Stimulated activated naive CD4-positive, alpha-beta T cell treated with Interleukin-2 at 50 U/mL for 16 hours (primary cell): ENCODE data around the gene RTN1.

Experiments used
- DNase-seq: peaks from one replicate; lab custom pipeline; 2025; lab: John Stamatoyannopoulos, UW

Gene RTN1, protein sequence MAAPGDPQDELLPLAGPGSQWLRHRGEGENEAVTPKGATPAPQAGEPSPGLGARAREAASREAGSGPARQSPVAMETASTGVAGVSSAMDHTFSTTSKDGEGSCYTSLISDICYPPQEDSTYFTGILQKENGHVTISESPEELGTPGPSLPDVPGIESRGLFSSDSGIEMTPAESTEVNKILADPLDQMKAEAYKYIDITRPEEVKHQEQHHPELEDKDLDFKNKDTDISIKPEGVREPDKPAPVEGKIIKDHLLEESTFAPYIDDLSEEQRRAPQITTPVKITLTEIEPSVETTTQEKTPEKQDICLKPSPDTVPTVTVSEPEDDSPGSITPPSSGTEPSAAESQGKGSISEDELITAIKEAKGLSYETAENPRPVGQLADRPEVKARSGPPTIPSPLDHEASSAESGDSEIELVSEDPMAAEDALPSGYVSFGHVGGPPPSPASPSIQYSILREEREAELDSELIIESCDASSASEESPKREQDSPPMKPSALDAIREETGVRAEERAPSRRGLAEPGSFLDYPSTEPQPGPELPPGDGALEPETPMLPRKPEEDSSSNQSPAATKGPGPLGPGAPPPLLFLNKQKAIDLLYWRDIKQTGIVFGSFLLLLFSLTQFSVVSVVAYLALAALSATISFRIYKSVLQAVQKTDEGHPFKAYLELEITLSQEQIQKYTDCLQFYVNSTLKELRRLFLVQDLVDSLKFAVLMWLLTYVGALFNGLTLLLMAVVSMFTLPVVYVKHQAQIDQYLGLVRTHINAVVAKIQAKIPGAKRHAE

DNA sequence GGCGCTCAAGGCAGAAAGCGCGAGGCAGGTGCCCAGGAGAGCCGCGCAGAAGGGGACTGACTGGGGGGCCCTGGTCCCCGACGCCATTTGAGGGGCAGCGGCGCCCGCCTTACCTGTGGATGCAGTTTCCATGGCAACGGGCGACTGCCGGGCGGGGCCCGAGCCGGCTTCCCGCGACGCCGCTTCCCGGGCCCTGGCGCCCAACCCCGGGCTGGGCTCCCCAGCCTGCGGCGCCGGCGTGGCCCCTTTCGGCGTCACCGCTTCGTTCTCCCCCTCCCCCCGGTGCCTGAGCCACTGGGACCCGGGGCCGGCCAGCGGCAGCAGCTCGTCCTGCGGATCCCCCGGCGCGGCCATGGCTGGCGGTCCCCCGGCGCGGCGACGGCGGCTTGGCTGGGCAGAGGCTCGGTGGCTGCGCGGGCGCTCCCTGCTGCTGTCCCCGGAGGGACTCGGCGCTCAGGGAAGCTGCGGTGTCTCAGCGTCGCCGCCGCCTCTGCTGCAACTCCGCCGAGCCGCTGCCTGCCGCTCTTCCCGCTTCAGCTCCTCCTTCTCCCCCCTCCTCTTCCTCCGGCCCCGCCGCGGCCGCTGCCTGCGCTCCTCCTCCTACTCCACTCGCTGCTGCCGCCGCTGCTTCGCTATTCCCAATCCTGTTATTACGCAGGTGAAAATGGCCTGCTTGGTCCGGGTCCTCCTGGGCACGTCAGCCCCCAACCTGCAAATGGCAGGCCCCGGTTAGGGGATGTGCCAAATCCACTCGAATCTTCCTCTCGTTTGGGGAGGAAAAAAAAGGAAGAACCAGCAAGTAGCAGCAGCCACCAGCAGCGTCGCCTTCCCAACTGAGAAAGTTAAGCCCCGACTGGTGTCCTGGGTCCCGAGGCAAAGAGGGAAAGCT, at the start of gene RTN1:
Gene RTN1 (minus strand): TSS at position 500 of the 889 bp plus-strand sequence. CDS start 146 bp downstream, at position 354.
- DNase-seq: no peak

DNA sequence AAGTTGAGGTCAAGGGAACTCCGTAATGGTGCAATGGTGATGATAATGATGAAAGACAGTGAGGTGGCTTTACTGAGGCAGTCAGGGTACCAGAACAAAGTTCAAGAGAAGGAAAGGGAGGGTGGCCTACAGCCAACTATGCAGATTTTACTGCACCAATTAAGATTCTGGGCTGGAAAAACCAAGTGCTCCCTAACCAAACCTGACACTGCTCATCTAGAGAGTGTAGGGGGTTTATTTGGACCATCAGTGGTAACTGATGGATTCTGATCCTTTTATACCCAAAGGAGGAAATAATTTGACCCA, 49.8 kb upstream of the RTN1 start:
- no peak for DNase-seq

DNA sequence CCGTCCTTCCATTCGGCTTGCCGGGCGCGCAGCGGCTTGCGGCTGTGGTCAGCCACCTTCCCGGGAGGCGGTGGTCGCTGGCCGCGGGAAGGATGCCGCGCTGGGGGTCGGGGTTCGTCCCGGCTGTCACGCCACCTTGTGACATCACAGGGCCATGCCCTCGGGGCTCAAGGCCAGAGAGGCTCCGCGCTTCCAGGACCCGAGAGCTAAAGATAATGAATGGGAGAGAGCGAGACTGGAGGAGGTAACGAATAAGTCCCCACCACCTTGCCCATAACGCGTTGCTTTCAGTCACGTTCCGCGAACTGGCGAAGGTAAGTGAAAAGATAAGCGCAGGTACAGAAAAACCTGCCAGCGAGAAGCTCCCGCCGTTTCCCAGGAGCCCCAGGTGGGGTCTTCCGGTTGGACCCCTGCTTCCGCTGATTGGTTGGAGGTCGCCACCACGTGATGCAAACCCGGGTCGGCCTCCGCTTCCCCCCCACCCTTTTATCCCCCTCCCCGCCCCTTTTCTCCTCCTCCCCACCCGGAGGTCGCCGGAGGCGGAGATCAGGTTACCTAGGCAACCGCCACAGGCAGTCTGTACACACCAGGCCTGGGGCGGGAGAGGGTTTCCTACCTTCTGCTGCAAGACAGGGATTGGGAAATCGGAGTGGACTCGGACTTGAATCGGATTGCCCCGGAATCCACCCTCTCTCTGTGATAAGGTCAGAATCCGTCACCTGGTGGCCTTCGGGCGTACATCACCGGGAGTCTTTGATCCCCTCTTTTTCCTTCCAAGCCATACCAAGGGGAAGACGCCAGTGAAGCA, 49.2 kb upstream of the RTN1 start, which contains the start of gene LRRC9:
Gene LRRC9 (plus strand): TSS at position 575 of the 808 bp plus-strand sequence.
- no peak for DNase-seq

DNA sequence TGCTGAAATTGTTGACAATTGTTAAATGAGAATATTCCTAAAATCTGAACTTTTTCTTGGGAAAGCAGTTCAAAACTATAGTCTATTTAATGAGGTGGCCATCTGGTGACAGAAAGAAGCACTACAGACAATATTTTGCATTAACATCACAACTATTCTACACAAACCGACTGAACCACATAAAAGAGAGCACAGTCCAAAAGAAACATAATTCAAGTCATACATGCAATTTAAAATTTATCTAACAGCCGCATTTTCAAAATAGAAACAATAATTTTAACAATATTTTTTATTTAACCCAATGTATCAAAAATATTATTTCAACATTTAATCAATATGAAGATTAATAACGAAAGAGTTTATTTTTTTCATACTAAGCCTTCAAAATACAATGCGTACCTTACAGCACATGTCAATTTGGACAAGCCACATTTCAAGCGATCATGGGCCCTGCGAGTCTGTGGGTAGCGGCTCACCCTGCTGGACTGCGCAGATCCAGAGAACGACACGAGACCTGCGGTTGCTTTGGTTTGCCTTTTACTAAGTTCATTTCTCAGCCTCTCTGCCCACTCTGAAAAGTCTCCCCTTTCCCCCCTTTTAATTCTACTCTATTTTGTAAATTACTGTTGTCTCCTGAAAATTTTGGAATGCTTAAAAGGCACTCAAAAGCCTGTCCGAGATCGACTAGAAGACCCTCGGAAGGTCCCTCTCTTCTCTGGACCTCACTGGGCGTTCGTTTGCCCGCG, 48.4 kb upstream of the RTN1 start:
- no peak for DNase-seq

DNA sequence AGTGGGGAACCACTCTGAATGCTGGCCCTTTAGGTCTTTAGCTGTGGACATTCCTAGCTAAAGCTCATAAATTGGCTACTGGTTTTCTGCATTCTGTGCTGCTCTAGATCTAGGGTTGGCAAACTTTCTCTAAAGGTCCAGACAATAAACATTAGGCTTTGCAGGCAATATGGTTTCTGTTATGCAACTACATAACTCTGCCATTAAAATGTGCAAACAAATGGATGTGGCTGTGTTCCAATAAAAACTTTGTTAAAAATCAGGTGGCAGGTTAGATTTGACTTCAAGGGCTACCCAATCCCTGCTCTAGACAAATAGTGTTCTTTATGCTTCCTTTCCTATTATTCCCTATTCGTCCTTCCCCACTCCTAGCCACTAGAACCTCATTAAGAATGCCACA, 42.6 kb upstream of the RTN1 start:
- DNase-seq: no peak

DNA sequence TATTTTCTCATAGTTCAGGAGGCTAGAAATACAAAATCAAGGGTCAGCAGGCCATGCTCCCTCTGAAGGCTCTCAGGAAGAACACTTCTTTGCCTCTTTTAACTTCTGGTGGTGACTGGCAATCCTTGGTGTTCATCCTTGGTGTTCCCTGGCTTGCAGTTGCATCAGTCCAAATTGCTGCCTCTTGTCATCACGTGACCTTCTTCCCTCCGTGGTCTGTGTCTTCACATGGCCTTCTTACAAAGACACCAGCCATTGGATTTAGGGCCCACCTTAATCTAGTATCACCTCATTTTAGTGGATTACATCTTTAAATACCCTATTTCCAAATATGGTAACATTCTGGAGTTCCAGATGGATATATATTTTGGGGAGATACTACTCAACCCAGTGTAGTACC, 41.9 kb upstream of the RTN1 start:
- DNase-seq: no peak

DNA sequence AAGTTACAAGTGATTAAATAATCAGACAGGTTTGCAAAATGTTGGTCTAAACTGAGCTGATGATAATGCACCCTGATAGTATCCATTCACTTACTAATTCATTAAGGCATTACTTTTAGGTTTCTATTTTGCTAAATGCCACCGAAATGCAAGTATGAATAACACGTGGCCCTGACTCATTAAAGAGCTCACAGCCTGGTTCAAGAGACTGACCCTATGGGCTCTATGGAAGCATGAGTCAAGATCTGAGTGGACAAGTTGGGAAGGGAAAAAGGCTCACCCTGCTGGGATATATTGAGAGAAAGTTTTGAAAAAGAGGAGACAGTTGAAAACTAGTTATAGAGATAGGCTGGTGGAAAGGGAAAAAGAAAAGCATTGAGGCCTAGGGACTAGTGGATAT, 34.6 kb upstream of the RTN1 start:
- no peak for DNase-seq

DNA sequence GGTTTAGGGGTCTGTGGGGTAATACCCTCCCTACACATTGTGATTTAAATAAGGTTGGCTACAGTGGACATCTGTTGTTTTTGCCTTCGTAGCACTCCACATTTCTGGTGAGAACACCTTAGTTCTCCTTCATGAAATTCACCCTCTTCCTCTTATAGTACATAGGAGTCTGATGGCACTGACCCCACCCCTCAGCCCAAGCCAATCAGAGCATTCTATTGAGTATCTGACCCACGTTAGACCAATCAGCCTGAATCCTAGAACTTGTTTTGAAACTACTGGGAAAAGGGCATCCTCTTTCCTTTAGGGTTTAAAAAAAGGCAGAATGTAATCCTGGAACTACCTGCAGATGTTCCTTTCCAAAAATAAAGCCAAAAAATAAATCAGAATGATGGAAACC, 33.6 kb upstream of the RTN1 start:
- no peak for DNase-seq

DNA sequence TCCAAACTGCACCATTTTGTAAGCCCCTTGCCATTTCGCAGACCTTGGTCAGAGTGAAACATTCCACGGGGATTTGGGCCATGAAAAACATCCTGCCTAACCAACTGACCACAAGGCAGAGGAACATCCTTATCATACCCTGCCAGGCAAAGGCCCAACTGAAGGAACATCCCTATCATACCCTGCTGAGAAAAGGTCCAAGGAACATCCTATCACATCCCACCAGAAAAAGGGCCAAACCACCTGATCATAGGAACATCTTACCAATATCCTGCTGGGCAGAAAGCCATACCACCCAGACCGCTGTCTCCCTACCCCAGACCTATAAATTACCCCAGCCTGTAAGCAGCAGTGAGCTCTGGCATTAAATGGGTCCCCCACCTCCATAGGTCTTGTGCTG, 30.0 kb upstream of the RTN1 start:
- DNase-seq: no peak

DNA sequence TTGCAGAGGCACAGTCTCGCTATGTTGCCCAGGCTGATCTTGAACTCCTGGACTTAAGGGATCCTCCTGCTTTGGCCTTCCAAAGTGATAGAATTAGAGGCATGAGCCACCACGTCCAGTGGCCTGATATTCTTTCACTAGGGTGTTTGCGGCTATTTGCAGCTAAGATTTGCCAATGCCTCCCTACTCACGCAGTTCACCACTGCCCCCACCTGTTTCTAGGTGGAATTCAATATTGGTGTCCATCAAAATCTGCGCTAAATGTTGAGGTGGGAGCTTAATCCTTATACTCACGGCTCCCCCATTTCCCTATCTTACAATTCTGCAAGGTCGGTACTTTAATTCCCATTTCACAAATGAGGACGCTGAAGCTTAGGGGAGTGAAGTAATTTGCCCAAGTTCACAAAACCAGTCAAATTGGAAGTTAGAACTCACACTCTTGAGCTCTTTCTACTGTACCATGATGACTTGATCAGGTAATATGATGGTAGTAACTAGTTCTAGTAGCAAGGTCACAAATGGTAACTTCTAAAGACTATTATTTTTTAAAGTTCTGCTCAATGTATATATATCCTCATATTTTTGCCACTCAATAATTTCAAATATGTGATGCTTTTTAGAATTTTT, 27.3 kb upstream of the RTN1 start:
- no peak for DNase-seq

DNA sequence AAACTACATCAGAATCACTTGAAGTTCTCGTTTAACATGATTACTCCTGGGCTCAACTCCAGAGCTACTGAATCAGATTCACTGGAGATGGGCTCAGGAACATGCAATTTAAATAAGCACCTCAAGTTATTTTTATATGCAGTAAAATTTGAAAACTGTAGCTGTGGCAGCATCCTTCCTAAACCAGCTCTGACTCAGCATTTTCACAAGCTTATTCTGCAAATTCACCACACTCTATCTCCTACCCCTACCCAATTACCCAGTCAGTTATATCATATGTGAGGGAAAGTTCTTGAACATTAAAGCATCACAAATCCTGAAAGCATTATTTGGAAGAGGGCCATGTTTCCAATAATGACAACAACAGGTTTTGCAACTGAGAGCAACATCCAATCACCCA, 25.1 kb upstream of the RTN1 start:
- no peak for DNase-seq

DNA sequence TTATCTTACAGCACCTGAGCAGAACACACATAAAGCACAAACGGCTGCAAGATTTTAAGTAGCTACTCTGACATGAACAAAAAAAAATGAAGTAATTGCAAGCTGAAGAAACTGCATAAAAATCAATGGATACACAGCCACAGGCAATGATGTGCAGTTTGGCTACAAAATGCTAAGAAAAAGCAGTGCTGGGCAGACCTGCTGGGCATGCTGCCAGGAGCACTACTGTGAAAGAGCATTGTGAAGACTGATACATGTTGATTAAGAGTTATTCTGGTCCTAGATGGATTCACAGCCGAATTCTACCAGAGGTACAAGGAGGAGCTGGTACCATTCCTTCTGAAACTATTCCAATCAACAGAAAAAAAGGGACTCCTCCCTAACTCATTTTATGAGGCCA, 20.1 kb upstream of the RTN1 start:
- no peak for DNase-seq

DNA sequence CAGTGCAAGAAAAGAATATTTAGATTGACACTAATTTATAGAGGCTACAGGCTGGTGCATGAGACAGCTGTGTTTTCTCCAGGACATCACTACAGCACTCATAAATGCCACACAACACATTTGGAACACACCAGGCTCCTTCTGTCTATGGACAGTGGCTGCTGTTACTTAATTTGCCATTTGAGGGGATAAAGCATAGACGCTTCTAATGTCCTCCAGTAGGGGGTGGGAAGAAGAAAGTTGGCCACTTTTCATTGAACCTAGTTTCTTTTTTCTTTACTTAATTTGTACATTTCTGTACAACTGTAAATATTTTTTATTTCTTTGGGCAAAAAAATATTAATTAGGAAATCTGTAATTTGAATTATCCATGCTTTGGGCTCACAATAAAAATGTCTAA, 12.4 kb upstream of the RTN1 start:
- no peak for DNase-seq

DNA sequence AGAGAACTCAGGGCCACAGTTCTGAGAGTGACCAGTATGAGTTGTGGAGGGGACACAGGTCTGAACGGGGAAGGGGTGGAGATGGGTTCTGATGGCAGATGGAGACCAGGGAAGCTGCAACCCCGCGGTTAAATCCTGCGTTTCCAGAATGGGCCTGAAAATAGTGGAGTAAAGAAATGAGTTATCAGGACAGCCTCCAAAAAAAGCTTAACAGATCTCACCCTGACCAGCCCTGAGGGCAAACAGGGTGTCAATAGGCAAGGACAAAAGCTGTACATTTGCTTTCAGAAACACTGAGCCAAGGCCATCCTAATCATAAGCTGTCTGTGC, 555 bp upstream of the RTN1 start:
- no peak for DNase-seq

DNA sequence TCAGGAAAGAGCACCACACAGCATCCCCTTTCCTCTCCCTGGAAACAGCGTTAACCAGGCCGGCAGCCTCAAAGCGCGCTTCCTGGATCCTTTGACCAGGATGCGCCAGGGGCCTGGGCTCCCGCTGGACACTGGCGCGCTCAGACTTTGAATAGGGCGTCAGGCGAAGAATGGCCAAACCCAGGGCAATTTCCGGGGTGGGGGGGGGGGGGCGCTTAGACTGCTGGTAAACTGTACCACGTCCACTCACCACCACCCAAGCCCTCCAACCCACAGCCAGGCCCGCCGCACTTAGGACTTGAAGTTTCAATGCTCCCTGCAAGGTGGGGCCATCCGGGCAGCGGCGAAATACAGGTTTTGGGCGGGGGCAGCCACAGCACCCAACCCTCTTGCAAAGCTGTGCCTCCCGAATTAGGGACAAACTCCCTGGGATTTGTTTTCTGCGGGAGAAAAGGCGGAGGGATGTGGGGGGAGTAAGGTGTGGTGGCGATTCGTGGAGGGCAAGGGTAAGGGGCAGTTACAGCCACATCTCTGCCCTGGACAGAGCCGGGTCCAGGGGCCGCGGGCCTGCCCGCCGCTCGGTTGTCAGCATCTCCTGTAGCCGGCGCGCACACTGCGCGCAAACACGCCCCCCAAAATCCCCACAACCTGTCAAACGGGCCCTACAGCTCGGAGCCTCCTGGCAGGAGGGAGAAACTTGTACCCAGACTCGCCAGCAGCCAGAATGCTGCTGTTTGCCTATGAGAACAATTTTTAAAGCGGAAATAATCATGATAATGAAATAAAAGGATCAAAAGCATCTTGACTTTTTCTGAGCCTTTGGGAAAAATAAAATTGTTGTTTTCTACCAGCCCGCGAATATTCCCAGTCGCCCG, 958 bp downstream of the RTN1 start:
- no peak for DNase-seq

DNA sequence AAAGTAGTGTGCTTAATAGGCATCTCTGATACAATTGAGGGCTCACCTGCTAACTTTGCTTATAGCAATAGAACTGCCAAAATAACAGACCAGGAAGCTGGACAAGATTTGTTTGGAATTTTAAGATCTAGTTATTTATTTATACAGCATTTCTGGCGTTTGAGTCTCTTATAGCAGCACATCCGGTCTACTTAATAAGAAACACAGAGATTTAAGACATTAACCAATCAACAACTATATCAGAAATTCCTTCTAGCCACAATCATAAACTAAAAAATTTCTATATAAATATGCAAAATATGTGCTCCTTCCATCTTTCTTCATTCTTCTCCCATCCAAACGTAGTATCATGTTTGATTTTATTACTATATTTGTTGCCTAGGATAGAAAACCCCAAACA, 2.6 kb downstream of the RTN1 start:
- DNase-seq: no peak

DNA sequence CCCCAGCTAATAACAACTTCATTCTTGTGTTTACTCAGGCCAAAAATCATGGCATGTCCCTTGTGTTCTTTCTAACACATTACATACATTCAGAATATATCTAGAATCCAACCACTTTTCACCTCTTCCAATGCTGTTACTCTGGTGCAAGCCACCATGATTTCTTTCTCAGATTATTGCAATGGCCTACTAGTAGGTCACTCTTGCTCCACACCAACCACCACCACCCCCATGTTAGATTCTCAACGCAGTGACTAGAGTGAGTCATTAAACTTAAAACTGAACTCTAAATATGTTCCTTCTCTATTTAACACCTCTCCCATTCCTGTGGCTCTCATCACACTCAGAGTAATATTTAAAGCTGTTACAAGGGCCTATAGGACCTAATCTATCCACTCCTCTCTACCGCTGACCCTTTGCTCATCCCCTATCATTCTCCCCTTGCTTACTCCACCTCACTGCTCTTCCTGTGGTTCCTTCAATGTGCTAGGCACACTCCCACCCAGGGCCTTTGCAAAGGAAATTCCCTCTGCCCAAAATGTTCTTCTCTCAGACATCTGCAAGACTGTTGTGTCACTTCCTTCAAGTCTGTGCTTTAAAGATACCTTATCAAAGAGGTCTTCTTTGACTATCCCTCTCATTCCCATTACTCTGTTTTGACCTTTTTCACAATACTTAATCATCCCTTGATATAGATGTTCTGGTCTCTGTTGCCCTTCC, 6.6 kb downstream of the RTN1 start:
- DNase-seq: no peak

DNA sequence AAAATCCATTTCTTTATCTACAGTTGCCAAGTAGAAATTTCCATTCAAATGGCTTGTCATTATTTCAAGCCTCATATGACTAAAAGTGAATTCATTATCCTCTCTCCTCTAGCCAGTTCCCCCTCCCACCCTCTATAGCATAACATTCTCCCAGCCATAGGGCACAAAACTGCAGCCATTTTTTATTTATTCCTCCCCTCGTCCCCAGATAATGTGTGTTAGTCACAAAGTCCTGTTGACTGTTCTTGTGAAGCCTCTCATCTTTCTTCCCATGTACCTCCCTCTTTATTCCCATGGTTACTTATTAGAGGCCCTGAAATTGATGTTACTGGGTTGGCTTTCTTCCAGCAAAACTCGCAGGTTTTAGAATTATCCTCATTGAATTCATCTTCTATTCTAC, 13.2 kb downstream of the RTN1 start:
- no peak for DNase-seq

DNA sequence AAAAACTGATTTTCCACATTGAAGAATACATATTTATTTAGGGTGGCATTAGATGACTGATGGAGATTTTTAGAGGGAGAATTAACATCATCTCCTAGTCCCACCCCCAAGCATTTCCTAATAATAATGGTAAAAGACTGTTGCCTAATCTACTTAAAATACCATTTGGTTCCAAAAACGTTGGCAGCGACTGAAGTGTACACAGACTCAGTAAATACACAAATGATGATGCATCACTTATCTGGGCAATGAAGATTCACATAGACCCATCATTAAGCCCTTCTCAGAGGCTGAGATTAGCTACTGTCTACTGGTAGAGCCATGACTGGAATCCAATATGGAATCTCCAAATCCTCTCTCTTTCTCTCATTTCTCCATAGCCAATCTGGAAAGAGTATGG, 18.2 kb downstream of the RTN1 start:
- DNase-seq: no peak
